Heart left ventricle (tissue), 16 donors: ENCODE data around the gene RELT. TPM values are rescaled to one million over a fixed set of nuclear protein-coding genes. Genes with fewer than 3 reads are reported as not detected.

ENCODE experiments used
- ATAC-seq, 4 donors: fragments of 200-7000 bp; cut with Tn5 transposase; one replicate each; pipeline ENCODE4 v1.9.1; 2020 to 2022; ENCODE audit warnings: moderate library complexity in 4 of 4, mild to moderate bottlenecking in 3 of 4, moderate number of reproducible peaks in 1 of 4
- DNase-seq, 5 donors: peaks; one replicate each; pipeline ENCODE4 v3.0.0-alpha.2; 2020
- H3K27ac ChIP-seq, 12 donors: fragments of 200-600 bp; sonication (generic) in 4 of 12; one replicate each; pipeline versions ENCODE4 v1.5.0 to v1.8.0; 2016 to 2022; ENCODE audit warnings: mild to moderate bottlenecking in 2 of 12
- H3K27me3 ChIP-seq, 9 donors: fragments of 200-600 bp; sonication (generic) in 2 of 9; one replicate each; pipeline versions ENCODE4 v1.5.1 to v1.8.0; 2016 to 2022; ENCODE audit warnings: mild to moderate bottlenecking in 3 of 9
- H3K36me3 ChIP-seq, 9 donors: fragments of 200-600 bp; sonication (generic) in 2 of 9; one replicate each; pipeline versions ENCODE4 v1.5.0 to v1.8.0; 2018 to 2022; ENCODE audit warnings: mild to moderate bottlenecking in 2 of 9
- H3K4me1 ChIP-seq, 12 donors: fragments of 200-600 bp; sonication (generic) in 4 of 12; one replicate each; pipeline versions ENCODE4 v1.5.0 to v1.8.0; 2016 to 2022; ENCODE audit warnings: mild to moderate bottlenecking in 3 of 12
- H3K4me3 ChIP-seq, 12 donors: fragments of 200-600 bp; sonication (generic) in 4 of 12; one replicate each; pipeline versions ENCODE4 v1.5.0 to v1.8.0; 2017 to 2022; ENCODE audit warnings: mild to moderate bottlenecking in 9 of 12, moderate library complexity in 4 of 12
- H3K9me3 ChIP-seq, 12 donors: fragments of 200-600 bp; sonication (generic) in 4 of 12; one replicate each; pipeline versions ENCODE4 v1.5.0 to v1.8.0; 2016 to 2022; ENCODE audit warnings: mild to moderate bottlenecking in 1 of 12
- CTCF ChIP-seq, 12 donors: fragments of 200-600 bp; sonication (generic) in 4 of 12; IDR thresholded peaks; one replicate each; pipeline versions ENCODE4 v1.5.0 to v1.8.0; 2018 to 2022; ENCODE audit warnings: antibody characterized with exemption in 12 of 12, mild to moderate bottlenecking in 5 of 12
- POLR2A ChIP-seq, 2 donors: fragments of 450-650 bp; IDR thresholded peaks; one replicate each; pipeline ENCODE4 v1.6.1; 2017; ENCODE audit warnings: antibody characterized with exemption in 2 of 2, mild to moderate bottlenecking in 2 of 2, moderate library complexity in 2 of 2
- WGBS, 4 donors: extraction: QIAGEN DNeasy Blood & Tissue Kit in 2 of 4; methylation state at CpG; one replicate each; pipeline versions ENCODE4 v1.1.5 to v1.1.7; 2013 to 2018; 5-methylcytosine and 5-hydroxymethylcytosine counted together
- intact Hi-C, 10 donors: fragments of 100-400 bp; cut with DNase I; formaldehyde crosslinking; loops; one replicate each; pipeline versions ENCODE4 v1.11.1 to v1.14.2; 2022
- polyA plus RNA-seq, 2 donors: library from polyadenylated mRNA; stranded (reverse); fragments of 200-250 nt; gene quantifications; one replicate each; pipeline ENCODE4 v1.2.3, GENCODE V29; 2013
- total RNA-seq, 9 donors: library from RNA; depleted of rRNA in 2 of 9; stranded (reverse); fragments of >200 nt in 2 of 9; fragmentation: NEBNext Ultra II Directional in 3 of 9; extraction: Animal tissue kit (Norgen Biotek cat#: 25700) in 3 of 9; gene quantifications; one replicate each; pipeline versions ENCODE4 v1.1.0 to v1.2.4, GENCODE V29; 2016 to 2023
- donor health status: ischemic (EF 13 %, LVEDD 7.1; RV severe dilation, severe dysfunction).
- donor health status: healthy with polysubstance abuse.
- donor health status: DM: no; HTN: yes; CAD: no.
- donor health status: DM: no; HTN: no; CAD: no.
- donor health status: ischemic (EF 25% LVEDD 6.9; RV normal size, moderate dysfunction).
- donor health status: ischemic (EF 25% LVEDD 5.7; RV mildly dilated, moderate dysfunction).
- donor health status: healthy.
- donor health status: DM: yes; HTN: yes; CAD: no.
- donor health status: ischemic (EF 35%, LVEDD 5.7; RV mildly dilated, moderate dysfunction).
- donor health status: nonischemic (EF 11% LVEDD 7.7; RV severe dilation, severe dysfunction).
- donor health status: DM: yes; HTN: yes; CAD: no.
- donor health status: PGD.
- donor health status: ischemic (EF 29% LVEDD 5.4; RV normal size, mild dysfunction).
- donor health status: nonischemic (EF 23%, LVEDD 6.1; RV moderate dilation, normal function).

The RELT gene
- total and polyA plus RNA-seq, 11 donors = 1.0 to 13.9 (median 2.6) TPM

GRCh38 chr11:73333640-73334383, 42.4 kb upstream of the RELT start:
- WGBS, 4 donors = 59 to 71% (median 69%) methylated on average over 4 of the region's 4 CpGs
- ATAC-seq (peak in 1 of 4 donors; percentile 2), DNase-seq (no peak)
- peaks cover 13 to 86% (median 63%) of the 10 kb centered on the region in 12 donors for H3K4me1 ChIP-seq
- TF ChIP-seq CTCF (IDR thresholded peaks at IDR 0.05) (no peak), POLR2A (IDR thresholded peaks at IDR 0.05) (no peak)
- peak overlapping the region; percentile 27 to 87 (median 78) for H3K27ac ChIP-seq
- no peaks in the 10 kb centered on the region for H3K27me3 ChIP-seq
- intact Hi-C loops = loop anchor here in 2 of 10 donors (1.0 kb wide), 2 partner anchors 12 to 27 kb away; no protein-coding TSS in a partner anchor
- H3K4me3 ChIP-seq = peak overlapping the region in 1 of 12 donors; percentile 28
- no peaks in the 10 kb centered on the region for H3K9me3 ChIP-seq
- H3K36me3 ChIP-seq = peaks cover 0 to 5% (median 0%) of the 10 kb centered on the region in 9 donors

- H3K27me3 ChIP-seq = no peaks in the 10 kb centered on the region
- intact Hi-C loops = loop anchor here in 9 of 10 donors (1.0 to 5.0 kb wide), 3 partner anchors 12 to 37 kb away; no protein-coding TSS in a partner anchor
- H3K4me3 ChIP-seq = peak overlapping the region in 4 of 12 donors; percentile 5 to 28 (median 14)
- ATAC-seq = peak; percentile 42 to 84 (median 79)
- no peaks in the 10 kb centered on the region for H3K9me3 ChIP-seq
- WGBS, 4 donors = 4 to 13% (median 9%) methylated on average over 6 of the region's 6 CpGs
- peak overlapping the region; percentile 27 to 87 (median 78) for H3K27ac ChIP-seq
- TF ChIP-seq POLR2A (IDR thresholded peaks at IDR 0.05) = no peak
- peak in 1 of 12 donors; percentile 19 for TF ChIP-seq CTCF (IDR thresholded peaks at IDR 0.05)
- DNase-seq = peak; percentile 88 to 96 (median 92)
- peaks cover 0 to 5% (median 0%) of the 10 kb centered on the region in 9 donors for H3K36me3 ChIP-seq
- peaks cover 13 to 80% (median 63%) of the 10 kb centered on the region in 12 donors for H3K4me1 ChIP-seq
Observed at GRCh38 chr11:73334384-73335203, 41.6 kb upstream of the RELT start.

- Histone ChIP-seq H3K27ac (peak overlapping the region; percentile 27 to 87 (median 78)), H3K27me3 (no peaks in the 10 kb centered on the region), H3K36me3 (peaks cover 0 to 5% (median 0%) of the 10 kb centered on the region in 9 donors), H3K4me3 (peak overlapping the region in 4 of 12 donors; percentile 5 to 28 (median 14)), H3K9me3 (no peaks in the 10 kb centered on the region), H3K4me1 (peaks cover 13 to 78% (median 56%) of the 10 kb centered on the region in 12 donors)
- ATAC-seq (peak; percentile 47 to 79 (median 64)), DNase-seq (peak; percentile 75 to 90 (median 83))
- intact Hi-C loops = loop anchor here in 8 of 10 donors (1.0 to 5.0 kb wide), 2 partner anchors 28 to 38 kb away; no protein-coding TSS in a partner anchor
- 0 to 6% (median 4%) methylated on average over 4 of the region's 4 CpGs for WGBS, 4 donors
- TF ChIP-seq POLR2A (IDR thresholded peaks at IDR 0.05) (no peak), CTCF (IDR thresholded peaks at IDR 0.05) (peak; percentile 93 to 100 (median 99))
Observed at GRCh38 chr11:73335204-73335923, 40.8 kb upstream of the RELT start.
